ENCODE data around the gene TRIM43B.
"Not testable (repeated sequence)": the region's sequence is repeated elsewhere in the genome, so short reads cannot be mapped to it uniquely, and the experiment has no call there.

TRIM43B gene

GRCh38 chr2:95433973-95434372 lies 50.6 kb downstream of the TRIM43B start:
- DNase-seq (ENCODE audit: low spot score), result not testable (repeated sequence)

- DNase-seq (ENCODE audit: low spot score), result not testable (repeated sequence)
Observed at GRCh38 chr2:95433373-95433772, 51.2 kb downstream of the TRIM43B start.

GRCh38 chr2:95429748-95430467 lies 54.6 kb downstream of the TRIM43B start:
- not testable (repeated sequence) for DNase-seq (ENCODE audit: low spot score)

- not testable (repeated sequence) for DNase-seq (ENCODE audit: low spot score)
Observed at GRCh38 chr2:95427196-95427867, 57.2 kb downstream of the TRIM43B start.

Measured in germinal center (tissue), 1 donor.